ENCODE data around the gene BPNT1. TPM values are rescaled to one million over a fixed set of nuclear protein-coding genes. Genes with fewer than 3 reads are reported as not detected.

The BPNT1 gene
- total RNA-seq, 6 experiments from 2014 or later, result 22.0 to 28.1 (median 25.0) TPM

DNA sequence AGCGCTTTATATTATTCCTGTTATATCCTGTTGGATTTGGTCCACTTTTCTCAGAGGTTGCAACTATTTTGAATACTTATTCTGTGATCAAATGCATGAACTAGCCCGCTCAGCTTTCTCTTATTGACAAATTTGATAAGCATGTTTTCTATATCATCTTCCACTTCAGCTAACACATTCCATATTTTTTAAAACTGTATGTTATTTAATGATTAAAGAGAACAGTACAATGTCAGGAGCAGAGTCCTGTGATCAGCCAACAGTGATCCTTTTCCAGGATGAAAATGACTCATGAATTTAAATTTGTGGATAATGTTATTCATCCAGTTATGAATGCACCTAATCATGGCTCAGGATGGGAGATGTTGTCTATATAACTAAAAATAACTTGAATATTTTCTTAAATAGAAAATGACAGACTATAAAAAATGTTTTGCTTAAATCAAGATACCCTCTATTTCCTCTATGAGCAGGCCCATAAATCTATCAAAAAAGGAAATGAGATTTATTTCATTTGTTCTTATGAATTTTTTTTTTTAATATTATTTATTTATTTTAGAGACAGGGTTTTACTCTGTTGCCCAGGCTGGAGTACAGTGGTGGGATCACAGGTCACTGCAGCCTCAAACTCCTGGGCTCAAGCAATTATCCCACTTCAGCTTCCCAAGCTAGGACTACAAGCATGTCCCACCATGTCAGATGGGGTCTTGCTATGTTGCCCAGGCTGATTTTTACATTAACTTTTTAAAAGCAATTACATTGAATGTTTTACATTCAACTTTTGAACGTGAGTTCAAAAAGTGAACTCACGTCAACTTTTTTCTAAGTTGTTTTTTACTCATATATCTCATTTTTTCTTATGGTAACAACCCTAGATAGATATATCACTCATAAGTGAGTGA, 12.5 kb downstream of the BPNT1 start:
- Mint-ChIP-seq H3K27me3 (ENCODE audit: insufficient read depth) (no peaks in the 10 kb centered on the region), H3K4me3 (no peak overlapping the region), H3K36me3 (ENCODE audit: low read depth) (peaks cover 23% of the 10 kb centered on the region), H3K4me1 (ENCODE audit: low read depth) (peaks cover 6% of the 10 kb centered on the region), H3K27ac (no peak overlapping the region), H3K9me3 (no peaks in the 10 kb centered on the region)
- no peak for DNase-seq
- TF ChIP-seq, protein P1, sequence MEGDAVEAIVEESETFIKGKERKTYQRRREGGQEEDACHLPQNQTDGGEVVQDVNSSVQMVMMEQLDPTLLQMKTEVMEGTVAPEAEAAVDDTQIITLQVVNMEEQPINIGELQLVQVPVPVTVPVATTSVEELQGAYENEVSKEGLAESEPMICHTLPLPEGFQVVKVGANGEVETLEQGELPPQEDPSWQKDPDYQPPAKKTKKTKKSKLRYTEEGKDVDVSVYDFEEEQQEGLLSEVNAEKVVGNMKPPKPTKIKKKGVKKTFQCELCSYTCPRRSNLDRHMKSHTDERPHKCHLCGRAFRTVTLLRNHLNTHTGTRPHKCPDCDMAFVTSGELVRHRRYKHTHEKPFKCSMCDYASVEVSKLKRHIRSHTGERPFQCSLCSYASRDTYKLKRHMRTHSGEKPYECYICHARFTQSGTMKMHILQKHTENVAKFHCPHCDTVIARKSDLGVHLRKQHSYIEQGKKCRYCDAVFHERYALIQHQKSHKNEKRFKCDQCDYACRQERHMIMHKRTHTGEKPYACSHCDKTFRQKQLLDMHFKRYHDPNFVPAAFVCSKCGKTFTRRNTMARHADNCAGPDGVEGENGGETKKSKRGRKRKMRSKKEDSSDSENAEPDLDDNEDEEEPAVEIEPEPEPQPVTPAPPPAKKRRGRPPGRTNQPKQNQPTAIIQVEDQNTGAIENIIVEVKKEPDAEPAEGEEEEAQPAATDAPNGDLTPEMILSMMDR (IDR thresholded peaks at IDR 0.05), result no peak

DNA sequence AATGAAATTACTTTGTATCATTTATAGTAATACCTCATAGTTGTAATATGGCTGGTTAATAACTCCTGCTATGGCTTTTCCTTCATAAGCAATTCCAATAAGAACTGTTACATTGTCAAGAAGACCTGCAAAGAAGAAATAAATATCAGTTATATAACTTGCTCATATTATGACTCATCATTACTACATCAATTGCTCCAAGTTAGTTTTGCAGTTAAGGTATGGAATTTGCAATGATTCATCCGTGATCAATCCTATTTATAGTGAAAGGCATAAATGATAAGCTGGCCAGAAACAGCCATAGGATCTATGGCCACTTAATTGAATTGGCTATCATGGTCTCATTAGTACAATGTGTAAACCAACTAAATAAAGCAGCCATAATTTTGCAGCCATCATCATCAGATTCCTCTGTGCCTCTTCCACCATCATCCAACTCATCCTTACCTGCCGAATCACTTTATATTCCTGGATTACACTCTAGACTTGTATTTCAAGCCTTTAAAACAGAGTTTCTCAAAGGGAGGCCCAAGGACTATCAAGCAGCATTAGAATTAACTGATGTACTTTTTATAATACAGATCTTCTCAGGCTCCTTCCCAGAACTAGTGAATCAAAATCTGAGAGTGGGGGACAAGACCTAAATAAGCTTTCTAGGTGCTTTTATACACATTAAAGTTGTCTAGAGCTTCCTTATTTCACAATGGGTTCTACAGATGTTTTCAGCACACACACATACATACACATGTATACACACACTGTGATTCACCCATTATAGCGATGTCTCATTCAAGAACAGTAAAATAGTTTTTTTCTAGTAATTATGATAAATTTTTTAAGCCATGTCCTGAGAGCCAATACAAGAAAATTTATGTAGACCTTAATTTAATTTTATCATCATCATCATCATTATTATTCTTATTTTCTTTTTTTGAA, 22.1 kb downstream of the BPNT1 start:
- peaks cover 15% of the 10 kb centered on the region for H3K36me3 Mint-ChIP-seq (ENCODE audit: low read depth)
- H3K27ac Mint-ChIP-seq, result no peak overlapping the region; the same call in 1 of the 2 replicates
- no peaks in the 10 kb centered on the region for H3K9me3 Mint-ChIP-seq
- no peaks in the 10 kb centered on the region; the same call in 1 of the 2 replicates for H3K27me3 Mint-ChIP-seq (ENCODE audit: insufficient read depth)
- no peak overlapping the region for H3K4me3 Mint-ChIP-seq
- H3K4me1 Mint-ChIP-seq (ENCODE audit: low read depth), result peaks cover 10% of the 10 kb centered on the region
- TF ChIP-seq, protein P1 (IDR thresholded peaks at IDR 0.05), result no peak
- DNase-seq, result peak; percentile 8

DNA sequence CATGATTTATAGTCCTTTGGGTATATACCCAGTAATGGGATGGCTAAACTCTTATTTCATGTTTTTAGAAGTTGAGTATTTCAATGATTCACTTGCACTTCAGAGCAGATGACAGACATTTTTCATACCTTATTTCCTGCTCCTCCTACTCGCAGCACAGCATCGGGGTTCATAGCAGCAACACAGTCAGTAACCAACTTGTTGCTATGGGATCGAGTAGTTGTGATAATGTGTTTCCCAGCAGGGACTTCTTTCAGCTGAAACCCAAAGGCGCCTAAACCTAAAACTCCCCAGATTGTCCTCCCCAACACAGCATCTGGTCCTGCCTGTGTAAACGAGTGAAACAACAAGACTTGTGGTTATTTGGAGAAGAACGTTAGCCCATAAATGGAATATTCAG, 27.0 kb downstream of the BPNT1 start:
- no peaks in the 10 kb centered on the region for H3K9me3 Mint-ChIP-seq
- TF ChIP-seq, protein P1 (IDR thresholded peaks at IDR 0.05), result no peak
- no peak for DNase-seq
- peaks cover 12% of the 10 kb centered on the region for H3K36me3 Mint-ChIP-seq (ENCODE audit: low read depth)
- no peaks in the 10 kb centered on the region; the same call in 1 of the 2 replicates for H3K27me3 Mint-ChIP-seq (ENCODE audit: insufficient read depth)
- no peak overlapping the region for H3K27ac Mint-ChIP-seq
- H3K4me3 Mint-ChIP-seq, result no peak overlapping the region
- peaks cover 6% of the 10 kb centered on the region for H3K4me1 Mint-ChIP-seq (ENCODE audit: low read depth)

DNA sequence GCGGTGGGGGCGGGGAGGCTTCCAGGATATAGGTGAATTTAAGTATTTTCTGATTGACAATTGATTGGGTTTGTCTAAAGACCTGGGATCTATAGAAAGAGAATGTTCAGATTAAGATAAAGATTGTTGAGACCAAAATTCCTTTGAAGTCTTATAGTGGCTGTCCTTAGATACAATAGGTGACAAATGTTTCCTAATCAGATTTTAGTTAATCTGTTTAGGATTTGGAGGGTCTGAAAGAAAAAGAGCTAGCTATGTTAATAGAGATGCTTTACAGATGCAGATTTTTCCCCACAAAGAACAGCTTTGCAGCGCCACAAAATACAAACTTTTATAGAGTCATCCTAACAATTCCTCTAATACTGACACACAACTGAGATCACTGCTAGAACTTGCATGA, 28.7 kb downstream of the BPNT1 start:
- TF ChIP-seq, protein P1 (IDR thresholded peaks at IDR 0.05), result no peak
- H3K36me3 Mint-ChIP-seq (ENCODE audit: low read depth), result peaks cover 12% of the 10 kb centered on the region
- no peak for DNase-seq
- H3K4me1 Mint-ChIP-seq (ENCODE audit: low read depth), result no peaks in the 10 kb centered on the region
- H3K27ac Mint-ChIP-seq, result no peak overlapping the region
- no peaks in the 10 kb centered on the region; the same call in 1 of the 2 replicates for H3K27me3 Mint-ChIP-seq (ENCODE audit: insufficient read depth)
- H3K9me3 Mint-ChIP-seq, result no peaks in the 10 kb centered on the region
- no peak overlapping the region for H3K4me3 Mint-ChIP-seq

DNA sequence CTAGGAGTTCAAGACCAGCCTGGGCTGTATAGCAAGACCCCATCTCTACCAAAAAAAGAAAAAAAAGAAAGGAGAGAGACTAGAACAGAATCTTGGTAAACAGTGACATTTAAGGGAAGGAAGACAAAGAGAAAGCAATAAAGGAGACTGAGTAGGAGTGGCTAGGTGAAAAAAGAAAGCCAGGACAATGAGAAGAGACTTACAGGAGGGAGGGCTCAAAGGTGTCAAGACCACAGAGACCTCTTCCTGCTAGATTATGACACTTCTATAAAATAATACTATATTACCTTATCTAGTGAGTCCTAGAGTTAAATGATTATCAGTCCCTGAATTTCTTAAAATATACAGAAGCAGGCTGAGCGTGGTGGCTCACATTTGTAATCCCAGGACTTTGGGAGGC, 33.2 kb downstream of the BPNT1 start:
- Mint-ChIP-seq H3K9me3 (no peaks in the 10 kb centered on the region), H3K27me3 (ENCODE audit: insufficient read depth) (no peaks in the 10 kb centered on the region), H3K4me1 (ENCODE audit: low read depth) (no peaks in the 10 kb centered on the region), H3K36me3 (ENCODE audit: low read depth) (no peaks in the 10 kb centered on the region; the same call in 1 of the 2 replicates), H3K27ac (no peak overlapping the region), H3K4me3 (no peak overlapping the region)
- DNase-seq, result no peak
- TF ChIP-seq, protein P1 (IDR thresholded peaks at IDR 0.05), result no peak

Data from HFFc6 (cell line).